Duodenal mucosa (tissue), 2 donors: ENCODE results near the gene ARID5A.
"Not testable (repeated sequence)": the region's sequence is repeated elsewhere in the genome, so short reads cannot be mapped to it uniquely, and the experiment has no call there.

Source experiments
- H3K27ac ChIP-seq: one replicate; pipeline ENCODE4 v1.7.0; 2013; ENCODE audit warnings: low read depth, low read length
- H3K27me3 ChIP-seq, 2 donors: one replicate each; pipeline ENCODE4 v1.7.0; 2013; ENCODE audit warnings: low read length in 2 of 2, control low read depth in 1 of 2; ENCODE audit not compliant: insufficient read depth in 2 of 2, control insufficient read depth in 1 of 2
- H3K36me3 ChIP-seq, 2 donors: one replicate each; pipeline ENCODE4 v1.7.0; 2013; ENCODE audit warnings: low read length in 2 of 2, control low read depth in 1 of 2; ENCODE audit not compliant: insufficient read depth in 2 of 2, control insufficient read depth in 1 of 2
- H3K4me1 ChIP-seq, 2 donors: one replicate each; pipeline ENCODE4 v1.7.0; 2013; ENCODE audit warnings: low read length in 2 of 2, control low read depth in 1 of 2; ENCODE audit not compliant: insufficient read depth in 2 of 2, control insufficient read depth in 1 of 2
- H3K4me3 ChIP-seq, 2 donors: one replicate each; pipeline ENCODE4 v1.7.0; 2013; ENCODE audit warnings: low read length in 2 of 2, low read depth in 1 of 2
- H3K9ac ChIP-seq, 2 donors: one replicate each; pipeline ENCODE4 v1.7.0; 2013; ENCODE audit warnings: low read length in 2 of 2, low read depth in 1 of 2
- H3K9me3 ChIP-seq, 2 donors: one replicate each; pipeline ENCODE4 v1.7.0; 2013; ENCODE audit warnings: low read length in 2 of 2, control low read depth in 1 of 2; ENCODE audit not compliant: control insufficient read depth in 1 of 2

ARID5A gene

GRCh38 chr2:96536445-96537065, at the start of gene ARID5A:
Gene ARID5A, plus strand, starts transcription at chr2:96536752. Its CDS starts 75 bp downstream, at chr2:96536827.
- H3K27me3 ChIP-seq = peaks cover 3 to 5% of the 10 kb centered on the region in 2 donors
- H3K4me1 ChIP-seq = peaks cover 52 to 53% of the 10 kb centered on the region in 2 donors
- no peaks in the 10 kb centered on the region for H3K9me3 ChIP-seq
- peak within 1 kb of the TSS; percentile 73 to 76 for H3K9ac ChIP-seq
- peak within 1 kb of the TSS; percentile 78 for H3K27ac ChIP-seq
- H3K36me3 ChIP-seq = no peaks in the 10 kb centered on the region
- H3K4me3 ChIP-seq = peak within 1 kb of the TSS; percentile 69 to 85

DNA sequence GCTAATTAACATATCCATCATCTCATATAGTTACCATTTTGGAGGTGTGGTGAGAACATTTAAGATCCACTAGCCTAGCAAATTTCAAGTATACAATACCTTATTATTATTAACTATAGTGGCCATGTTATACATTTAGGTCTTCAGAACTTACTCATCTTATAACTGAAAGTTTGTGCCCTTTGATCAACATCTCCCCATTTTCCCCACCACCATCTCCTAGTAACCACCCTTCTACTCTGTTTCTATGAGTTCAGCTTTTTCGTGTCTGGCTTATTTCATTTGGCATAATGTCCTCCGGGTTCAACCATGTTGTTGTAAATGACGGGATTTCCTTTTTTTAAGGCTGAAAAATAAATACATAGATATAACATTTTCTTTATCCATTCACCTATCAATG, 47.3 kb upstream of the ARID5A start:
- H3K9ac ChIP-seq = no peak overlapping the region
- no peak overlapping the region for H3K4me3 ChIP-seq
- no peaks in the 10 kb centered on the region for H3K36me3 ChIP-seq
- H3K27me3 ChIP-seq = no peaks in the 10 kb centered on the region
- peaks cover 7 to 17% of the 10 kb centered on the region in 2 donors for H3K4me1 ChIP-seq
- no peaks in the 10 kb centered on the region for H3K9me3 ChIP-seq
- no peak overlapping the region for H3K27ac ChIP-seq

- H3K27me3 ChIP-seq = no peaks in the 10 kb centered on the region
- no peak overlapping the region for H3K27ac ChIP-seq
- H3K4me3 ChIP-seq = no peak overlapping the region
- peaks cover 0 to 1% of the 10 kb centered on the region in 2 donors for H3K9me3 ChIP-seq
- no peaks in the 10 kb centered on the region for H3K36me3 ChIP-seq
- peaks cover 7 to 17% of the 10 kb centered on the region in 2 donors for H3K4me1 ChIP-seq
- H3K9ac ChIP-seq = no peak overlapping the region
Measured at GRCh38 chr2:96489663-96490062, 46.9 kb upstream of the ARID5A start.

GRCh38 chr2:96491860-96492497, 44.6 kb upstream of the ARID5A start:
- H3K36me3 ChIP-seq = no peaks in the 10 kb centered on the region
- H3K9ac ChIP-seq = no peak overlapping the region
- no peak overlapping the region for H3K4me3 ChIP-seq
- H3K27me3 ChIP-seq = no peaks in the 10 kb centered on the region
- no peaks in the 10 kb centered on the region for H3K4me1 ChIP-seq
- peaks cover 0 to 4% of the 10 kb centered on the region in 2 donors for H3K9me3 ChIP-seq
- H3K27ac ChIP-seq = no peak overlapping the region

- no peak overlapping the region for H3K9ac ChIP-seq
- no peaks in the 10 kb centered on the region for H3K36me3 ChIP-seq
- no peaks in the 10 kb centered on the region for H3K27me3 ChIP-seq
- H3K9me3 ChIP-seq = peaks cover 0 to 4% of the 10 kb centered on the region in 2 donors
- no peak overlapping the region for H3K27ac ChIP-seq
- no peak overlapping the region for H3K4me3 ChIP-seq
- H3K4me1 ChIP-seq = no peaks in the 10 kb centered on the region
Measured at GRCh38 chr2:96493072-96493471, 43.5 kb upstream of the ARID5A start.

DNA sequence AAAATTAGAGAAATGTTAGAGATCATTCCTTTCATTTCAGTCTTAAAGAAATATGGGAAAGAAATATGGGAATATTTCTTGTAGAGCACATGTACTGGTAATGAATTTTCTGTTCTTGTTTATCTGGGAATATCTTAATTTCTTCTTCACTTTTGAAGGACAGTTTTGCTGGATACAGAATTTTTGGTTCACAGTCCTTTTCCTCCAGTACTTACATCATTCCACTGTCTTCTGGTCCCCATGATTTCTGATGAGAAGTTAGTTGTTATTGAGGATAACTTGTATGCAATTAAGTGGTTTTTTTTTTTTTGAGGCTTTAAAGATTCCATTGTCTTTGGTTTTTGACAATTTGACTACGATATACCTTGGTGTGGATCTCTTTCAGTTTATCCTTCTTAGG, 42.4 kb upstream of the ARID5A start:
- H3K4me3 ChIP-seq = no peak overlapping the region
- no peaks in the 10 kb centered on the region for H3K27me3 ChIP-seq
- no peak overlapping the region for H3K27ac ChIP-seq
- H3K36me3 ChIP-seq = no peaks in the 10 kb centered on the region
- no peak overlapping the region for H3K9ac ChIP-seq
- H3K4me1 ChIP-seq = no peaks in the 10 kb centered on the region
- peaks cover 0 to 4% of the 10 kb centered on the region in 2 donors for H3K9me3 ChIP-seq

- Histone ChIP-seq H3K36me3 (no peaks in the 10 kb centered on the region), H3K4me3 (no peak overlapping the region), H3K27me3 (no peaks in the 10 kb centered on the region), H3K4me1 (no peaks in the 10 kb centered on the region), H3K27ac (no peak overlapping the region), H3K9ac (no peak overlapping the region), H3K9me3 (peaks cover 0 to 4% of the 10 kb centered on the region in 2 donors)
Measured at GRCh38 chr2:96495982-96496629, 40.4 kb upstream of the ARID5A start.

GRCh38 chr2:96498021-96498431, 38.5 kb upstream of the ARID5A start:
- no peaks in the 10 kb centered on the region for H3K27me3 ChIP-seq
- H3K4me3 ChIP-seq = no peak overlapping the region
- no peaks in the 10 kb centered on the region for H3K36me3 ChIP-seq
- no peak overlapping the region for H3K9ac ChIP-seq
- H3K27ac ChIP-seq = no peak overlapping the region
- H3K4me1 ChIP-seq = peaks cover 18% of the 10 kb centered on the region in 2 donors
- peaks cover 0 to 4% of the 10 kb centered on the region in 2 donors for H3K9me3 ChIP-seq

DNA sequence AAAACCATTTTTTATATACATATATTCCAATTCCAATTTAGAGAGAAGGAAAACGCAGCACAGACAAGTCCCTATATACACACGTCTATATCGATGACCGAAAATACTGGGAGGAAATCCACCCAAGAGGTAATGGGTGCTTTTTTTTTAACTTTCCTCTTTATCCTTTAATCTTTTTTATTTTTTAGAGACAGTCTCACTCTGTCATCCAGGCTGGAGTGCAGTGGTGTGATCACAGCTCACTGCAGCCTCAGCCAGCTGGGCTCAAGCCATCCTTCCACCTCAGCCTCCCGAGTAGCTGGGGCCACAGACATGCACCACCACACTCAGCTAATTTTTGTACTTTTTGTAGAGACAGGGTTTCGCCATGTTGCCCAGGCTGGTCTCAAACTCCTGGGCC, 37.9 kb upstream of the ARID5A start:
- not testable (repeated sequence) for H3K27me3 ChIP-seq, H3K36me3 ChIP-seq, H3K9me3 ChIP-seq, H3K4me3 ChIP-seq, H3K9ac ChIP-seq, H3K27ac ChIP-seq
- peaks cover 21 to 23% of the 10 kb centered on the region in 2 donors for H3K4me1 ChIP-seq
